Measurements from ENCODE around the gene PLCL1.

Gene PLCL1

DNA sequence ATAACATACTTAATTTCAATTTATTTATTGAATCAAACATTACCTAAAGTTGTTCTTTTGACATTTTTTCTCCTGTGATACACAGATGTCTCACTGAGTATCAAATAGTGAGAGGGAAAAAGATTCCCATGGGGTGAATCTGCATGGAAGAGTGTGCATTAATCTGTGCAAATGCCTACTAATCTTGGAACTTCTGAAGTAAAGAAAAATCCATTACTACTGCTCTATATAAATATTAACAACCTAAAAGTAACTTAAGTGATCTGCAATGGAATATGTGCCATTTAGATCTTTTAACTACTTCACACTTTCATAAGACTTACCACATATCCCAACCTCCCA lies 125.5 kb downstream of the PLCL1 start:
- DNase-seq: no peak

GRCh38 chr2:197930570-197931278 lies 126.3 kb downstream of the PLCL1 start:
- DNase-seq: no peak

- no peak for DNase-seq
These were observed 127.4 kb downstream of the PLCL1 start for GRCh38 chr2:197931661-197932312.

DNA sequence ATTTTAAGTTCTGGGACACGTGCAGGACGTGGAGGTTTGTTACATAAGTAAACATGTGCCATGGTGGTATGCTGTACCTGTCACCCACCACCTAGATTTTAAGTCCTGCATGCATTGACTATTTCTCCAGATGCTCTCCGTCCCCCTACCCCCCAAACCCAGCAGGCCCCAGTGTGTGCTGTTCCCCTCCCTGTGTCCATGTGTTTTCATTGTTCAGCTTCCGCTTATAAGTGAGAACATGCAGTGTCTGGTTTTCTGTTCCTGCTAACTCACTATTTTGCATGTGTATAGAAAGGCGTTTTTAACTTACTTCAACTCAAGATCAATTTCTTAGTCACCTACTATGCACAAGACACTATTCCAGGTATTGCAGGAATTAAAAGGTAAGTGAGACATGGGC lies 128.0 kb downstream of the PLCL1 start:
- no peak for DNase-seq

DNA sequence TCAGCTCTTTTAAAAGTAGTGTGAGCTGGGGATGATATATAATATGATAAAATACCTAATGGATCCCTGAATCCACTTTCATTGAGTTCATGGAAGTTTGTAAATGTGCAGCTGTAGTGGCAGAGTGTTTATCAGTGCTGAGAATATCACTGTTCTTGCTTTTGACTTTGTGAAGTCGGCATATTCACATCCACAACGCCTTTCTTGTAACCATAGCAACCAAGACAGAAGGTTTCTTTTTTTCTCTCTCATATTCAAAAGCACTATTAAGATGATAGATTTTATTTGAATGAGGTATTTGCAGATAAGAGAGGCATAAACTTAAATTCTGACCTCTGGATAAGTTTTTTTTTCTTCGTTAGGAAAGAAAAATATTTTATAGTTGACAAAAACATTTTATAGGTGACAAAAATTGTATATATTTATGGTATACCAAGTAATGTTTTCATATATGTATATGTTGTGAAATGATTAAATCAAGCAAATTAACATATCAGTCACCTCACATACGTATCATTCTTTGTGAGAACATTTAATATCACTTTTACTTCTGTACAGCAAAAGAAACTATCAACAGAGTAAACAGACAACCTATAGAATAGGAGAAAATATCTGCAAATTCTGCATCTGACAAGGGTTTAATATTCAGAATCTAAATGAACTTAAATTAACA lies 130.0 kb downstream of the PLCL1 start:
- no peak for DNase-seq

GRCh38 chr2:197934934-197935289 lies 130.5 kb downstream of the PLCL1 start:
- no peak for DNase-seq

DNA sequence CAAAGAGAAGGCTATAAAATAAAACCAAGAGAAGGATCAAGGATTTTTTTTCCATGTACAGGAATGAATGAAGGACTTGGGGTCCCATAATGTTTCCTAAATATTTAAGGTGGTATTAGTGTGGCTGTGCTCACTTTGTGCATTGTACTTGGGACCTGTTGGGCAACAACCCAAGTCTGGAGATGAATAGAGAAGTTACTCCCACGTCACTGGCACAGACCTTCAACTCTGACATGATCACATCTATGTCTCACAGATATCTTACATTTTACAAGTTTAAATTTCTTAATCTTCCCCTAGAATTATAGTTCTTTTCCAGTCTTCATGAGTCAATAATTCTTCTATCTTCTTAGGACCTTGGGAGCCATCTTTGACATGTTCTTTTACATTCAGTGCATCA lies 133.4 kb downstream of the PLCL1 start:
- DNase-seq: no peak

GRCh38 chr2:197938555-197938954 lies 134.2 kb downstream of the PLCL1 start:
- no peak for DNase-seq

DNA sequence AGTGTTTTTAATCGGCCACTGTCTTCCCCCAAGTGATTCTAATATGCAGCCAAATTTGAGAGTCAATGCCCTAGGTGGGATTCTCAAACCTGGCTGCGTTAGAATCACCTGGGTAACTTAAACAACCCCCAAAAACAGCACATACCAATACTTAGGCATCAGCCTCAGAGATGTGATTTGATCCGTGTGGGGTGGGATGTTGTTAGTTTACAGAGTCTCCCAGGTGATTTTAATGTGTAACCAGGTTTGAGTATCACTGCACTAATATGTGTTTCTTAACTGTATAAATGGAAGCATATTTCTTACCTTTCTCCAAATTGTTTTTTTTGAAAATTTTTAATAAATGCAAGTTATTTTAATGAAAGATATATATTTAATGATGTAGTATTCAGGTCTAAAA lies 135.4 kb downstream of the PLCL1 start:
- no peak for DNase-seq

- no peak for DNase-seq
These were observed 136.0 kb downstream of the PLCL1 start for GRCh38 chr2:197940382-197940781.

DNA sequence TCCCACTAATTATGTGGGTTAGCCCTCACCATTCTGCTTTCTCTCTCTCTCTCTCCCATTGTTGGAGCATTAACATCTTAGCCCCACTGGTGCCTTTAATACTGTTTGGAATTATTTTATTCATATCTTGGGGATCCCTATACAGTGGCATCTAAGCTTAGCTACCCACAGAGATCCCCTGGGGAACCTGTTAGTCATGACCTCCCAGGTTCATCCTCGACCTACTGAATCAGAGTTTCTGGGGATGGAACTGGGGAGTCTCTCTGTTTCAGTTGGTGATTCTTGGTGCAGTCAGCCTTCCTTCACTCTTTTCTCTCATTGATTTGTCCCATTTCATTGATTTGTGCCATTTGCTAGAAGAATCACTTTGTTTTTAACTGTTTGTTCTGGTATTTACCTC lies 137.3 kb downstream of the PLCL1 start:
- DNase-seq: no peak

- no peak for DNase-seq
These were observed 139.3 kb downstream of the PLCL1 start for GRCh38 chr2:197943731-197944130.

DNA sequence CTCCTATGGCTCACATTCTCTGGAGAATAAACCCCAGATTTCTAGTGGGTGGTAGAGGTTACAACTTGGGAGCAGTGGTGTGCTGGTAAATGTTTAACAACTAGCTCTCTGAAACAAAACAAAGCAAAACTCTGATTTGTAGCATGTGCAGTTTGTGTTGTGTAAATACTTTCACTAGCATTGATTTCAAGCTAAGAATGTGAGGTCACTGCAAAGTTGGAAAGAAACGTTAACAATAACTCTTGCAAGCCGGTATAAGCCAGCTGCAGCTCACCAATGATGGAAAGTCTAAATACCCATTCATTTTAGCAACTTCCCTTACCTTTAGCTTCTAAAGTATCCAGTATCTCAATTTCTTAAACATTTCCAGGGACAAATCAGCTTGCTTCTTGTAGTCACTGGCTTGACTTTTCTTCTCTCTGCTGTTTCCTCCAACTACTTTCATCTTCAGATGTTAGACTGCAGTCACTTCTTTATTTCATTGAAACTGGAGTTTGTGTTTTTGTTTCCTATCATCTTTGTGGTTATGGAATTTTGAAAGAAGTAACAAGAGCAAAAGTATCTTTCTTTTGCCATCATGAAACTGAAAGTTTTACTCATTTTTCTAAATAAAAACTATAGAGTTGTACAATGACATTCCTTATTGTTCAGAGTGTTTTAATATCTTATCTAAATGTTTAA lies 140.2 kb downstream of the PLCL1 start:
- no peak for DNase-seq

- no peak for DNase-seq
These were observed 142.2 kb downstream of the PLCL1 start for GRCh38 chr2:197946562-197946961.

GRCh38 chr2:197947219-197947757 lies 142.9 kb downstream of the PLCL1 start:
- no peak for DNase-seq

- DNase-seq: no peak
These were observed 144.8 kb downstream of the PLCL1 start for GRCh38 chr2:197949224-197949623.

GRCh38 chr2:197950006-197950405 lies 145.6 kb downstream of the PLCL1 start:
- no peak for DNase-seq

DNA sequence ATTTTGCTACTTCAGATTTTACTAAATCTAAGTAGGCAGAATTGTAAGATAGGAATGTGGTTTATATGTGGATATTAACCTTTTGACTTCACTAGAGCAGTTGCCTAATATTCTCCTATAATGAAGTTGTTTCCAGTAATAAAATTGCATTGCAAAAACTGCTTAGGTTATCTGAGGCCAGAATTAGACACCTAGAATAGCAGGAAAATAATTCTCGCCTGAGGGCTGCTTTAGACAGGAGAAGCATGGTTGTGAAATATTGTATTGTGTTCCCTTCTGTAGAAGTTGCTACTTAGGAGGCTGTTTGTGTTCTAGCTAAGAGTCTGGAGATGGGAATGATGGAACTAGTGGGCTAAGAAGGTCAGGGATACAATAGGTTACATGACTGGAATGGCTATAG lies 146.3 kb downstream of the PLCL1 start:
- no peak for DNase-seq

GRCh38 chr2:197952540-197953202 lies 148.3 kb downstream of the PLCL1 start:
- peak; percentile 38 for DNase-seq

- no peak for DNase-seq
These were observed 149.9 kb downstream of the PLCL1 start for GRCh38 chr2:197954328-197954727.

GRCh38 chr2:197958592-197959150 lies 154.3 kb downstream of the PLCL1 start:
- no peak for DNase-seq

GRCh38 chr2:197959383-197959782 lies 155.0 kb downstream of the PLCL1 start:
- no peak for DNase-seq

GRCh38 chr2:197960786-197961185 lies 156.4 kb downstream of the PLCL1 start:
- DNase-seq: no peak

Measured in activated CD4-positive, alpha-beta T cell treated with anti-CD3 and anti-CD28 coated beads for 48 hours (primary cell).